Measurements from ENCODE around the gene FGF9.

FGF9 gene

DNA sequence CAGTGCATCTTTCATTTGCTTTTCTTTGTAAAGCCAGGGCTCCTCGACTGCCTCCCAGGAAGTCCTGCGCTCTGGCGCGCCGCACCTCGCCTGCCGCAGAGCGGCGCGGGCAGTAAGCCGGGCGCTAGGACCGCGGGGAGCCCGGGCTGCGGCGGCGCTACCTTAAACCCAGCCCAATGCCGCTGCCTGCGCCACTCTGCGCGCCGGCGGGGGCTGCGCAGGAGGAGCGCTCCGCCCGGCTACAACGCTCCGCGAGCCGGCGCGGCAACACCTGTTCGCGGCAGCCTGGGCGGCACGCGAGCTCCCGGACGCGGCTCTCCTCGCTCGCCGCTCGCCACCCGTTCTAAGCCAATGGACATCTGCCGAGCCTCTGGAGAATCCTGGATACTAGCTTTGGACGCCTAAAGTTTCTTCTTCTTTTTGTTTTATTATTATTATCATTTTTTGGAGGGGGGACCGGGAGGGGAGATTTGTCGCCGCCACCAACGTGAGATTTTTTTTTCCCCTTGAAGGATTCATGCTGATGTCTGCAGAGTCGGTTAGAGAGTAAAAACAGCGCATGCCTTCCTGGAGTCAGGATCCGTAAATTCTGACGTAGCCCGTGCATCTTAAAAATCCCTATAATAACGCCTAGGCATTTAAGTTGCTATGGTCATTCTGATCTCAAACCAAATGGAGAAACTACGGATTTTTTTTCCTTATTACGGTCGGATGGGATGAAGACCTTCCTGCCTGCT lies at the start of gene FGF9:
Gene FGF9 (plus strand): TSS at position 191 of the 737 bp plus-strand sequence. CDS start 840 bp downstream, outside the sequence.
- peak; percentile 67 for DNase-seq (ENCODE audit: low read depth)

- DNase-seq (ENCODE audit: low read depth): peak; percentile 7
Measured at GRCh38 chr13:21625366-21625765, 45.5 kb upstream of the FGF9 start.

GRCh38 chr13:21632196-21632595 lies 38.7 kb upstream of the FGF9 start:
- DNase-seq (ENCODE audit: low read depth): no peak

- DNase-seq (ENCODE audit: low read depth): no peak
Measured at GRCh38 chr13:21636656-21637055, 34.2 kb upstream of the FGF9 start.

GRCh38 chr13:21637296-21637695 lies 33.6 kb upstream of the FGF9 start:
- no peak for DNase-seq (ENCODE audit: low read depth)

- DNase-seq (ENCODE audit: low read depth): no peak
Measured at GRCh38 chr13:21638319-21639282, 32.3 kb upstream of the FGF9 start.

- no peak for DNase-seq (ENCODE audit: low read depth)
Measured at GRCh38 chr13:21639561-21639960, 31.3 kb upstream of the FGF9 start.

GRCh38 chr13:21641629-21642028 lies 29.2 kb upstream of the FGF9 start:
- DNase-seq (ENCODE audit: low read depth): no peak

DNA sequence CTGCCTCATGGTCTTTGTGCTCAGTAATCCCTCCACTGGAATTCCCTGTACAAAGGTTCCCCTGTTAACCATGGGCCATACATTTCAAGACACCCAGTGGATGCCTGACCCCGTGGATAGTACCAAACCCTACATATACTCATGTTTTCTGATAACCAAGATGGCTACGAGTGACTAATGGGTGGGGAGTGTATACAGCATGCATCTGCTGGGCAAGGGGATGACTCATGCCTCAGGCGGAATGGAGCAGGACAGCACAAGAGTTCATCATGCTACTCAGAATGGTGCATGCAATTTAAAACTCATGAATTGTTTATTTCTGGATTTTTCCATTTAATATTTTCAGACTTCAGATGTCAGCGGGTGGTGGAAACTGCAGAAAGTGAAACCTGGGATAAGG lies 13.3 kb upstream of the FGF9 start:
- no peak for DNase-seq (ENCODE audit: low read depth)

DNA sequence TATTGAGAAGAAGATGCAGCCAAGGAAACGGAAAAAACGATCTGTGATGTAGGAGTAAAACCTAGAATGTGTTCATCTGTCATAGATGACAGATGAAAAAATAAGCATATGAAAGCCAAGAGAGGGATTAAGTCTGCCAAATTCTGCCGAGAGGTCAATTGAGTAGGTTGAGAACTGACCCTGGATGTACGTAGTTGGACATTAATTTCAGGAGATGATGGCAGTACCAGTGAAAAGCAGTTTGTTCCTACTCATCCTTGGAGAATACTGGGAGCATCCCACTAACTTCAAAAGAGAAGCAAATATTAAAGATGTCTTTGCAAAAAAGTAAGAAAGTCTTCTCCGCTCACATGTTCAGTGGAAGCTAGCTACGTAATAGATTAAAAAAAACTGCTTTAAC lies 11.8 kb upstream of the FGF9 start:
- no peak for DNase-seq (ENCODE audit: low read depth)

DNA sequence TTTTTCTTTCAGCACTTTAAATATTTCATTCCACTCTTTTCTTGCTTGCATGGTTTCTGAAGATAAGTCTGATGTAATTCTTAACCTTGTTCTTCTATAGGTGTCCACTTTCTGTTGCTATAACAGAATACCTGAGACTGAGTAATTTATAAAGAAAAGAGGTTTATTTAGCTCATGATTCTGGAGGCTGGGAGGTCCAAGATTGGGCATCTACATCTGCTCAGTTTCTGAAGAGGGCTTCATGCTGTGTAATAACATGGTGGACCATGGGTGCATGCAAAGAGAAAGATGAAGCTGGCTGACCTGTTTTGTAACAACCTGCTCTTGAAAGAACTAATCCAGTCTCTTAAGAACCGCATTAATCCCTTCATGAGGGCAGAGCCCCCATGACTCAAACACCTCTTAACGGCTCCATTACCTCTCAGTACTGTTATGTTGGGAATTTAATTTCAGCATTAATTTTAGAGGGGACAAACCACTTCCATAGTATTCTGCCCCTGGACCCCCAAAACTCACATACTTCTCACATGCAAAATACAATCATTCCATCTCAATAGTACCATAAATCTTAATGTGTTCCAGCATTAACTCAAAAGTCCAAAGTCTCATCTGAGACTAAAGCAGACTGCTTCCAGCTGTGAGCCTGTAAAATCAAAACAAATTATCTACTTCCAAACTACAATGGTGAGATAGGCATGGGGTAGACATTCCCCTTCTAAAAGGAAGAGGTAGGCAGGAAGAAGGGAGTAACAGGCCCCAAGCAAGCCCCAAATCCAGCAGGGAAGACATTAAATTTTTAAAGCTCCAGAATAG lies 9.6 kb upstream of the FGF9 start:
- no peak for DNase-seq (ENCODE audit: low read depth)

- no peak for DNase-seq (ENCODE audit: low read depth)
Measured at GRCh38 chr13:21663197-21663596, 7.7 kb upstream of the FGF9 start.

- no peak for DNase-seq (ENCODE audit: low read depth)
Measured at GRCh38 chr13:21668732-21669275, 2.1 kb upstream of the FGF9 start.

- peak; percentile 40 for DNase-seq (ENCODE audit: low read depth)
Measured at GRCh38 chr13:21670006-21670882, 629 bp upstream of the FGF9 start.

GRCh38 chr13:21671620-21672286 lies 880 bp downstream of the FGF9 start:
- no peak for DNase-seq (ENCODE audit: low read depth)

DNA sequence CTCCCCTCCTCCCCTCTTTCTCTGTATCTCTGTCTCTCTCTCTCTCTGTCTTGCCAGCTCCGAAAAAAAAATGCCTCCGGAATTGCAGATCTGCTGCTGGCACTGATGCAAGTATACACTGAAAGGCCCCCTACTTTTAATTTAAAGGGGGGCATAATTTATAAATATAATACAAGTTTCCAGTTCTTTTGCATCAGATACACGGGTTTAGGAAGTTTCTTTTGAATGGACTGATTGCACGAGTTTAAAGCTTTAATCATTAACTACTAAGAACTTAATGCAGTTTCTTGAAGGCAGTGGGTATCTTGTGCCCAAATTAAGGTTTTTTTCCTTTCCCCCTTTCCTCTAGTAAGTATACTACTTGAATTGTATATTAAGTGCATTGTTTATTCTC lies 1.4 kb downstream of the FGF9 start:
- no peak for DNase-seq (ENCODE audit: low read depth)

DNA sequence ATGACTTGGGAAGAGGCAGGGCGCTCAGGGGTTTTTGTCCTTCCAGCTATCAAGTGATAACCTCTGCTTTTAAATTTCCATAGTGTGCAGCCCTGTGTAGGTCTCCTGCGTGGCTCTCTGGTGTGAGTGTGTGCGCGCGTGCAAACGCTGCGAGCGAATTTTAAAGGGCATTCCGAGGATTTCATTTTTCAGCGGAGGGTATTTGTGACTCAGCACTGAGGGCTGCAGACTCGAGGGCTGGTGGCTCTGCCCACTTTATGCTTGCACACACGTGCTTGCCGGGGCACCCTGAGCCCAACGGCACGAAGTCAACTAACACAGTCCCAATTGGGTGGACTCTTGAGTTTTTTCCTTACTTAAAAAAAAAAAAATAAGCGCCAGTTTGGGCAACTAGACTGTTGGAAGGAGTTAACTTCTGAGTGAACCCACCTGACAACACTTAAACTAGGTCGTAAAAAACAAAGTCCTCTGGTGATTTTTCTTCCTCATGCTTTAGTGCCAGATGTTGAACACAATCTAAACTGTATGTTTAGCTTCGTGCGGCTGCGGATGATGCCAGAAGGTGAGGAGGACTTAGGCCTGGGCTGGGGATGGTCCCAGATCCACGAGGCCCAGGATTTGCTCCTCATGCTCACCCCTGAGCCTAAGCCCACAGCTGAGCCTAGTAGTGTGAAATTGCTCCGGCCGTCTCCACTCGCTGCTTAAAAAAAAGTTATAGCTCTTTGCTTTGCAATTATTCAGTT lies 2.1 kb downstream of the FGF9 start:
- no peak for DNase-seq (ENCODE audit: low read depth)

- DNase-seq (ENCODE audit: low read depth): no peak
Measured at GRCh38 chr13:21673539-21673788, 2.6 kb downstream of the FGF9 start.

DNA sequence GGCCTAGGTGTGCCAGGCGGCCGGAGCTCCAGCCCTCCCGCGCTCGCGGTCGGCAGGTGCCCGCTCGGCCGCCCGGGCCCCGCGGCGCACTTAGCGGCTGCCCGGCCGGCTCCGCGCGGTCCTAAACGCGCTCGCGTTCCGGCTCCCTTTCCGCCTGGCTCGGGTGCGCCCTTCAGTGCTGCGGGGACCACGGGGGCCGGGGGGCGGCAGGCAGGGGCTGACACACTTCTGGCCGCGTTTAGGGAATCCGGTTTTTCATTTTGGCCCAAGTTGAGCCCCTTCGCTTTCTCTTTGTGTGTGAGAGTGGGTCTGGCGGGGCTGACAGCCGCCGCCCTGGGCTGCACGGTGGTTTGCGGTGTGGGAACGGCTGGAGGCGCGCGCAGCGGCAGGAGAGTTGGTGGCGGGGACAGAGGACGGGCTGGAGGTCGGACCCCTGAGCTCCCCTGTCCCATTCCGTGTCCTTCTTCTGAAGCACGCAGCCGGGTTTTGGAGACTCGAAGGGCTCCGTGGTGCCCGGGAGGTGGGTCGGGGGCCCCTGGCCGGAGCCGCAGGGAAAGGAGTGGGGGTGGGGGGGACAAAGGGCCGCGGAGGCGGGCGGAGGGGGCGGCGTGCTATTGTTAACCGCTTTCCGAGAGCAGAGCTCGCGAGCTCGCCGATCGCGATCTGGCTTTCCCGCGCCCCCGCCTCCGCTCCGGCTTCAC lies 3.1 kb downstream of the FGF9 start:
- DNase-seq (ENCODE audit: low read depth): no peak

All from fibroblast of gingiva (primary cell).